ENCODE data around the gene EHD3. TPM values are rescaled to one million over a fixed set of nuclear protein-coding genes. Genes with fewer than 3 reads are reported as not detected.

The EHD3 gene
- polyA plus RNA-seq, 1 experiment = 39.8 TPM

DNA sequence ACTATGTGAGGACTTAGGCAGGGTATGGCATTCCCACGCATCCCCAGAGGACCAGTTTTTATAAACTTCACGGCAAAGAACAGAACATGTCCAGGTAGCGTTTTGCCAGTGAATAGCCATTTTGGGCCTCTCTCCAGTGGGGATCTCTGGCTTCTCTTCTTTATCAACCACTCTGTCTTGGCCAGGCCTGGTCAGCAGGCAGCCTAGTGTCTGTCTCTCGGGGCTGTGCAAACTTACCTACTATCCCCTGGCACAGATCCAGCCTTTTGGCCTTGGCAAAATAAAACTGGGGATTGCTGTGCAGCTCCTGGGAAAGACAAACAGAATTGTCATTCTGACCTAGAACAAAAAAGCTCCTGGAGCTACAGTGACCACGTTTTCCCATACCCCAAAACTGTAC is 31.1 kb upstream of the EHD3 start:
- peaks cover 2% of the 10 kb centered on the region for H3K27me3 ChIP-seq (ENCODE audit: control insufficient read depth, insufficient read depth, low read length)
- no peak overlapping the region for H3K4me3 ChIP-seq (ENCODE audit: low read depth, low read length)
- no peak for DNase-seq (ENCODE audit: low read depth, low spot score)
- H3K9me3 ChIP-seq (ENCODE audit: control insufficient read depth, insufficient read depth, low read length) = no peaks in the 10 kb centered on the region; the same call in 1 of the 2 replicates
- ChIA-PET POLR2A (no interaction called here), CTCF (interaction anchor here (0.8 kb wide), 1 partner anchor 88 kb away, joined by 3 read pairs; no protein-coding TSS in a partner anchor)
- H3K27ac ChIP-seq (ENCODE audit: low read depth, low read length) = no peak overlapping the region
- TF ChIP-seq, protein P1, sequence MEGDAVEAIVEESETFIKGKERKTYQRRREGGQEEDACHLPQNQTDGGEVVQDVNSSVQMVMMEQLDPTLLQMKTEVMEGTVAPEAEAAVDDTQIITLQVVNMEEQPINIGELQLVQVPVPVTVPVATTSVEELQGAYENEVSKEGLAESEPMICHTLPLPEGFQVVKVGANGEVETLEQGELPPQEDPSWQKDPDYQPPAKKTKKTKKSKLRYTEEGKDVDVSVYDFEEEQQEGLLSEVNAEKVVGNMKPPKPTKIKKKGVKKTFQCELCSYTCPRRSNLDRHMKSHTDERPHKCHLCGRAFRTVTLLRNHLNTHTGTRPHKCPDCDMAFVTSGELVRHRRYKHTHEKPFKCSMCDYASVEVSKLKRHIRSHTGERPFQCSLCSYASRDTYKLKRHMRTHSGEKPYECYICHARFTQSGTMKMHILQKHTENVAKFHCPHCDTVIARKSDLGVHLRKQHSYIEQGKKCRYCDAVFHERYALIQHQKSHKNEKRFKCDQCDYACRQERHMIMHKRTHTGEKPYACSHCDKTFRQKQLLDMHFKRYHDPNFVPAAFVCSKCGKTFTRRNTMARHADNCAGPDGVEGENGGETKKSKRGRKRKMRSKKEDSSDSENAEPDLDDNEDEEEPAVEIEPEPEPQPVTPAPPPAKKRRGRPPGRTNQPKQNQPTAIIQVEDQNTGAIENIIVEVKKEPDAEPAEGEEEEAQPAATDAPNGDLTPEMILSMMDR (IDR thresholded peaks at IDR 0.05; ENCODE audit: low read depth, low read length) = no peak

DNA sequence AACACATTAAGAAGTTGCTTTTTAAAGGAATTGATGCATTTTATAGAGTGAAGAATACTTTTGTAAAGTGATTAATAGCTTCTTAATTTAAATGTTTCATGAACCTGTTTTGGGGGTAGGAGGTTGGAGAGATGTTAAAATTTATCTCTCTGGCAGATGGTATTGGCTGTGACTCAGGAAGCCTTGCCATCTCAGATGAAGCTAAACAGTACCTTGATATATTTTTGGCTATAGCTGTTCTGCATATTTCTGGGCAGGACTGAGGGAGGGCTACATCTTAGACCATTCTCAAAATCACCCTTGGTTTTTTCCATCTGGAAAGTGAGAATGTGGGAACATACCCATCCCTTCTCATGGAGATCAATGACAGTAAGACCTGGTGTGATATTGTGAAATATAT is 30.0 kb upstream of the EHD3 start:
- no peak for DNase-seq (ENCODE audit: low read depth, low spot score)
- ChIA-PET CTCF (interaction anchor here (0.8 kb wide), 1 partner anchor 87 kb away, joined by 3 read pairs; no protein-coding TSS in a partner anchor), POLR2A (no interaction called here)
- peaks cover 2% of the 10 kb centered on the region for H3K27me3 ChIP-seq (ENCODE audit: control insufficient read depth, insufficient read depth, low read length)
- TF ChIP-seq, protein P1 (IDR thresholded peaks at IDR 0.05; ENCODE audit: low read depth, low read length) = no peak
- no peak overlapping the region for H3K27ac ChIP-seq (ENCODE audit: low read depth, low read length)
- H3K4me3 ChIP-seq (ENCODE audit: low read depth, low read length) = no peak overlapping the region
- H3K9me3 ChIP-seq (ENCODE audit: control insufficient read depth, insufficient read depth, low read length) = no peaks in the 10 kb centered on the region; the same call in 1 of the 2 replicates

DNA sequence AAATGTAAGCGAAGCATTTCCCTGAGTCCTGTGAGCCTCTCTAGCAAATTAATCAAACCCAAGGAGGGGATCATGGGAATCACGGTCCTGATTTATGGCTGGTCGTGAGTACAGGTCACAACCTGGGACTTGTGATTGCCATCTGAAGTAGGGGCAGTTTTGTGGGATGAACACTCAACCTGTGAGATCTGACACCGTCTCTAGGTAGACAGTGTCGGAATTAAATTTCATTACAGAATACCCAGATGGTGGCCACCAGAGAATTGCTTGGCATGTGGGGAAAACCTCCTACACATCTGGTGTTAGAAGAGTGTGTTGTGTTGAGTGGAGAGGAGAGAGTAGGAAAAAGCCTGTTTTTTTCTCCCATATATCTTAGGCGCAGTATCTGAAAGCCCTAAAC is 29.2 kb upstream of the EHD3 start:
- DNase-seq (ENCODE audit: low read depth, low spot score) = no peak
- TF ChIP-seq, protein P1 (IDR thresholded peaks at IDR 0.05; ENCODE audit: low read depth, low read length) = no peak
- Histone ChIP-seq H3K27me3 (ENCODE audit: control insufficient read depth, insufficient read depth, low read length) (peaks cover 2% of the 10 kb centered on the region), H3K9me3 (ENCODE audit: control insufficient read depth, insufficient read depth, low read length) (no peaks in the 10 kb centered on the region; the same call in 1 of the 2 replicates), H3K27ac (ENCODE audit: low read depth, low read length) (no peak overlapping the region), H3K4me3 (ENCODE audit: low read depth, low read length) (no peak overlapping the region)
- ChIA-PET CTCF (no interaction called here), POLR2A (no interaction called here)

DNA sequence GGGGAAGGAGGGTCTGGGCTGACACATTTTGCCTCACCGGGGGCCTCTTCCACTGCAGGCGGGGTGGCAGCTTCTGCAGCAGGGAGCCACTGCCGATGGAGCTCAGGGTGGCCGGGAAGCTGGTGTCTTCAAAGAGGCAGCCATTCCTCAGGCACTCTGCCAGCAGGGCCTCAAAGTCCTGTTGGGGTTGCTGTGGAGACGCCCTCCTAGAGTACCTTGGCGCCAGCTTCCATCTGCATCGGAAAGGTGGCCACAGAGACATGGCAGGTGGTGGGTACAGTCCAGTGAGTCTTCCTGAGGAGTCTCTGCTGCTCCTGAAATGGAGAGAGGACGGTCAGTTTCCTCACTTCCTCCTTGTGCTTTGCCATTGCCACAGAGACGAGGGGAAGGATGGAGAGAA is 28.8 kb upstream of the EHD3 start:
- Histone ChIP-seq H3K9me3 (ENCODE audit: control insufficient read depth, insufficient read depth, low read length) (no peaks in the 10 kb centered on the region; the same call in 1 of the 2 replicates), H3K27ac (ENCODE audit: low read depth, low read length) (no peak overlapping the region), H3K4me3 (ENCODE audit: low read depth, low read length) (no peak overlapping the region), H3K27me3 (ENCODE audit: control insufficient read depth, insufficient read depth, low read length) (peaks cover 2% of the 10 kb centered on the region)
- ChIA-PET CTCF (no interaction called here), POLR2A (no interaction called here)
- no peak for DNase-seq (ENCODE audit: low read depth, low spot score)
- TF ChIP-seq, protein P1 (IDR thresholded peaks at IDR 0.05; ENCODE audit: low read depth, low read length) = no peak

DNA sequence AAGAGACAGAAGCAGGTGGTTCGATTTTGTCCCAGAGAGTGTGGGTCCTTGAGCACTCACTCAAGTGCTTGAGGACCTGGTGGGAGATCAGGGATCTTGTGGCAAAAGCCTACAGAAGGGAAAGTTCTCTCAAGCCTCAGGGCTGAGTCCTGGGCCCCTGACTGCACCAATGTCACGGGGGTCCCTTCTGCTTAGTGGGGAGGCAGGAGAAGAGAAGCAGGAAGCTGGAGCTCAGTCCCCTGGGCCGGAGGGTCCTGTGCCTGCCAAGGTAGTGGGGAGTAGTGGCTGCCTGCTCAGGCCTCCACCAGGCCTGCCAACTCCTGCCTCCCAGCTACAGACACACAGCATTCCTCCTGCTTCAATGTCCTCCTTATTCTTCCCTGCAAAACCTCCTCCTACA is 28.3 kb upstream of the EHD3 start:
- ChIA-PET CTCF (no interaction called here), POLR2A (no interaction called here)
- TF ChIP-seq, protein P1 (IDR thresholded peaks at IDR 0.05; ENCODE audit: low read depth, low read length) = no peak
- H3K27ac ChIP-seq (ENCODE audit: low read depth, low read length) = no peak overlapping the region
- no peaks in the 10 kb centered on the region; the same call in 1 of the 2 replicates for H3K9me3 ChIP-seq (ENCODE audit: control insufficient read depth, insufficient read depth, low read length)
- no peak for DNase-seq (ENCODE audit: low read depth, low spot score)
- no peak overlapping the region for H3K4me3 ChIP-seq (ENCODE audit: low read depth, low read length)
- peaks cover 2% of the 10 kb centered on the region for H3K27me3 ChIP-seq (ENCODE audit: control insufficient read depth, insufficient read depth, low read length)
